Lower leg skin (tissue), 3 donors: ENCODE results near the gene AIG1.

ENCODE experiments used
- POLR2A ChIP-seq, 2 donors: fragments of 450-650 bp; IDR thresholded peaks; one replicate each; pipeline ENCODE4 v1.6.1; 2016 to 2017; ENCODE audit warnings: antibody characterized with exemption in 2 of 2, mild to moderate bottlenecking in 1 of 2, moderate library complexity in 1 of 2
- TF ChIP-seq, protein P1 (sequence below), 3 donors: fragments of 450-650 bp; IDR thresholded peaks; one replicate each; pipeline ENCODE4 v1.5.1; 2016; ENCODE audit warnings: antibody characterized with exemption in 3 of 3, mild to moderate bottlenecking in 3 of 3, moderate library complexity in 2 of 3

DNA sequence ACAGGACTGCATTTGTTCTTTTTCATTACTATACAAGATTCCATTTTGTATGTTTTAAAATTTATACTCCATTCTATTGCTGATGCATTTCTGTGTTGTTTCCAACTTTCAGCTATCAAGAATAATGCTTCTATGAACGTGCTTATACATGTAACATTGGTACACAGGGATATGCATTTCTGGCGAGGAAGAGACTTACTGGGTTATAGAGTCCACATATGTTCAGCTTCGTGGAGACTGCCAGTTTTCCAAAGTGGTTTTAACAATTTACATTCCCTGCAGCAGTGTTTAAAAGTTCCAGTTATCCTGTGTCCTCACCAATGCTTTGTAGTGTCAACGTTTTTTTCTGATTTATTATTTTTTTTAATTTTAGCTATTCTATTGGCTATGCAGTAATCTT lies 48.5 kb downstream of the AIG1 start:
- TF ChIP-seq POLR2A (IDR thresholded peaks at IDR 0.05): no peak
- TF ChIP-seq, protein P1, sequence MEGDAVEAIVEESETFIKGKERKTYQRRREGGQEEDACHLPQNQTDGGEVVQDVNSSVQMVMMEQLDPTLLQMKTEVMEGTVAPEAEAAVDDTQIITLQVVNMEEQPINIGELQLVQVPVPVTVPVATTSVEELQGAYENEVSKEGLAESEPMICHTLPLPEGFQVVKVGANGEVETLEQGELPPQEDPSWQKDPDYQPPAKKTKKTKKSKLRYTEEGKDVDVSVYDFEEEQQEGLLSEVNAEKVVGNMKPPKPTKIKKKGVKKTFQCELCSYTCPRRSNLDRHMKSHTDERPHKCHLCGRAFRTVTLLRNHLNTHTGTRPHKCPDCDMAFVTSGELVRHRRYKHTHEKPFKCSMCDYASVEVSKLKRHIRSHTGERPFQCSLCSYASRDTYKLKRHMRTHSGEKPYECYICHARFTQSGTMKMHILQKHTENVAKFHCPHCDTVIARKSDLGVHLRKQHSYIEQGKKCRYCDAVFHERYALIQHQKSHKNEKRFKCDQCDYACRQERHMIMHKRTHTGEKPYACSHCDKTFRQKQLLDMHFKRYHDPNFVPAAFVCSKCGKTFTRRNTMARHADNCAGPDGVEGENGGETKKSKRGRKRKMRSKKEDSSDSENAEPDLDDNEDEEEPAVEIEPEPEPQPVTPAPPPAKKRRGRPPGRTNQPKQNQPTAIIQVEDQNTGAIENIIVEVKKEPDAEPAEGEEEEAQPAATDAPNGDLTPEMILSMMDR (IDR thresholded peaks at IDR 0.05): no peak
